ENCODE results near the gene EMP2. TPM values are rescaled to one million over a fixed set of nuclear protein-coding genes. Genes with fewer than 3 reads are reported as not detected.
"Not testable (repeated sequence)": the region's sequence is repeated elsewhere in the genome, so short reads cannot be mapped to it uniquely, and the experiment has no call there.

EMP2 gene
- total and polyA plus RNA-seq, 8 donors: 5.5 to 13.7 (median 9.3) TPM

- H3K4me1 ChIP-seq: no peaks in the 10 kb centered on the region
- no peak for TF ChIP-seq CTCF (IDR thresholded peaks at IDR 0.05)
- FAIRE-seq (no peak), ATAC-seq (peak in 1 of 4 donors; percentile 25), DNase-seq (no peak)
- H3K9me3 ChIP-seq: no peaks in the 10 kb centered on the region
- 94 to 98% methylated on average over 3 of the region's 3 CpGs for WGBS, 2 donors
- H3K27ac ChIP-seq: no peak overlapping the region
- no peak overlapping the region for H3K4me3 ChIP-seq
- no peaks in the 10 kb centered on the region for H3K36me3 ChIP-seq
- H3K27me3 ChIP-seq: no peaks in the 10 kb centered on the region
- intact Hi-C loops (cut with DNase I): no loop called here
These were observed 19.0 kb downstream of the EMP2 start for GRCh38 chr16:10561425-10561824.

GRCh38 chr16:10561001-10561400 is 19.4 kb downstream of the EMP2 start:
- ATAC-seq (peak in 1 of 4 donors; percentile 65), FAIRE-seq (no peak), DNase-seq (no peak)
- Histone ChIP-seq H3K9me3 (no peaks in the 10 kb centered on the region), H3K4me3 (no peak overlapping the region), H3K27me3 (no peaks in the 10 kb centered on the region), H3K4me1 (no peaks in the 10 kb centered on the region), H3K36me3 (no peaks in the 10 kb centered on the region), H3K27ac (no peak overlapping the region)
- WGBS, 2 donors: 85 to 88% methylated on average over 3 of the region's 3 CpGs
- intact Hi-C loops (cut with DNase I): no loop called here
- TF ChIP-seq CTCF (IDR thresholded peaks at IDR 0.05): no peak

GRCh38 chr16:10559792-10560191 is 20.6 kb downstream of the EMP2 start:
- DNase-seq; H3K27ac ChIP-seq; H3K4me3 ChIP-seq; ATAC-seq; FAIRE-seq; intact Hi-C loops (cut with DNase I); H3K36me3 ChIP-seq; H3K9me3 ChIP-seq; H3K27me3 ChIP-seq; H3K4me1 ChIP-seq: not testable (repeated sequence)
- 90 to 95% methylated on average over 4 of the region's 4 CpGs for WGBS, 2 donors

- Histone ChIP-seq H3K9me3 (no peaks in the 10 kb centered on the region), H3K27me3 (no peaks in the 10 kb centered on the region), H3K27ac (peak overlapping the region in 1 of 4 donors; percentile 50), H3K4me3 (no peak overlapping the region), H3K4me1 (no peaks in the 10 kb centered on the region), H3K36me3 (no peaks in the 10 kb centered on the region)
- ATAC-seq: peak; percentile 9 to 70 (median 60)
- no peak for FAIRE-seq
- WGBS, 2 donors: 72 to 78% methylated on average over 25 of the region's 25 CpGs
- TF ChIP-seq CTCF (IDR thresholded peaks at IDR 0.05): no peak
- DNase-seq: peak in 3 of 6 donors; percentile 20 to 36 (median 29)
- intact Hi-C loops (cut with DNase I): no loop called here
These were observed 21.4 kb downstream of the EMP2 start for GRCh38 chr16:10558746-10559641.

- Histone ChIP-seq H3K27ac (peak overlapping the region in 1 of 4 donors; percentile 50), H3K9me3 (no peaks in the 10 kb centered on the region), H3K4me3 (no peak overlapping the region), H3K36me3 (no peaks in the 10 kb centered on the region), H3K4me1 (no peaks in the 10 kb centered on the region), H3K27me3 (no peaks in the 10 kb centered on the region)
- 71 to 79% methylated on average over 7 of the region's 7 CpGs for WGBS, 2 donors
- DNase-seq: no peak
- no peak for FAIRE-seq
- intact Hi-C loops (cut with DNase I): no loop called here
- no peak for TF ChIP-seq CTCF (IDR thresholded peaks at IDR 0.05)
- ATAC-seq: peak in 1 of 4 donors; percentile 22
These were observed 22.1 kb downstream of the EMP2 start for GRCh38 chr16:10558305-10558704.
